CD4-positive, alpha-beta T cell (primary cell): ENCODE measurements around the gene MAN1A1. TPM values are rescaled to one million over a fixed set of nuclear protein-coding genes. Genes with fewer than 3 reads are reported as not detected.

ENCODE experiments used
- ATAC-seq: fragments of 200-7000 bp; cut with Tn5 transposase; one replicate; pipeline ENCODE4 v1.10.0; 2022; ENCODE audit warnings: mild to moderate bottlenecking; ENCODE audit not compliant: poor library complexity
- CTCF ChIA-PET: fragments of 350-600 bp; sonication (Branson Sonifier 250); formaldehyde crosslinking; loops from one replicate; lab custom pipeline; 2021; ENCODE audit warnings: antibody characterized with exemption, inconsistent platforms; lab: Charles Lee
- POLR2A ChIA-PET: fragments of 350-600 bp; sonication (Branson Sonifier 250); formaldehyde crosslinking; loops from one replicate; lab custom pipeline; 2021; ENCODE audit warnings: antibody characterized with exemption, inconsistent platforms; lab: Charles Lee
- DNase-seq, 14 experiments: peaks; one replicate each; pipeline ENCODE4 v3.0.0-alpha.2; 2013 to 2020; ENCODE audit warnings: mixed read lengths in 2 of 14
- H3K27ac ChIP-seq, 2 donors: one replicate each; pipeline versions ENCODE4 v1.5.1 to v1.7.0; 2013; ENCODE audit warnings: low read length in 2 of 2, low read depth in 1 of 2, mild to moderate bottlenecking in 1 of 2
- H3K27me3 ChIP-seq, 2 experiments: 1 replicate in 1 of 2; 2 replicates in 1 of 2; pipeline versions ENCODE4 v1.6.1 to v1.7.0; 2013; ENCODE audit warnings: low read length in 2 of 2, control low read depth in 1 of 2, mild to moderate bottlenecking in 1 of 2, moderate library complexity in 1 of 2; ENCODE audit not compliant: insufficient read depth in 2 of 2, control insufficient read depth in 1 of 2
- H3K36me3 ChIP-seq: one replicate; pipeline ENCODE4 v1.6.1; 2013; ENCODE audit warnings: low read length, control low read depth; ENCODE audit not compliant: insufficient read depth
- H3K4me1 ChIP-seq: one replicate; pipeline ENCODE4 v1.6.1; 2013; ENCODE audit warnings: low read length, control low read depth; ENCODE audit not compliant: insufficient read depth
- H3K4me3 ChIP-seq: one replicate; pipeline ENCODE4 v1.5.1; 2013; ENCODE audit warnings: mild to moderate bottlenecking, low read length, moderate library complexity
- H3K9me3 ChIP-seq, 2 experiments: 1 replicate in 1 of 2; 2 replicates in 1 of 2; pipeline versions ENCODE4 v1.6.1 to v1.7.0; 2013; ENCODE audit warnings: low read length in 2 of 2, mild to moderate bottlenecking in 2 of 2, control low read depth in 1 of 2, moderate library complexity in 1 of 2; ENCODE audit not compliant: control insufficient read depth in 1 of 2, insufficient read depth in 1 of 2
- H3K27ac Mint-ChIP-seq: one replicate; pipeline ENCODE4 v1.8.0; 2020; ENCODE audit warnings: mixed read lengths
- H3K27me3 Mint-ChIP-seq: one replicate; pipeline ENCODE4 v1.8.0; 2021; ENCODE audit warnings: mixed read lengths
- H3K36me3 Mint-ChIP-seq: one replicate; pipeline ENCODE4 v1.8.0; 2021; ENCODE audit warnings: low read depth, mixed read lengths
- H3K4me1 Mint-ChIP-seq: one replicate; pipeline ENCODE4 v1.8.0; 2021; ENCODE audit warnings: low read depth, mixed read lengths
- H3K4me3 Mint-ChIP-seq: one replicate; pipeline ENCODE4 v1.8.0; 2020; ENCODE audit warnings: mild to moderate bottlenecking, mixed read lengths
- H3K9me3 Mint-ChIP-seq: one replicate; pipeline ENCODE4 v1.8.0; 2020; ENCODE audit warnings: mixed read lengths
- CTCF ChIP-seq: fragments of 200-600 bp; IDR thresholded peaks from one replicate; pipeline ENCODE4 v1.8.0; 2022; ENCODE audit warnings: antibody characterized with exemption, mild to moderate bottlenecking
- intact Hi-C, 2 experiments: fragments of 100-400 bp; cut with DNase I in 1 of 2; cut with micrococcal nuclease in 1 of 2; formaldehyde crosslinking; loops; one replicate each; pipeline versions ENCODE4 v1.15.1 to v1.9.0; 2023 to 2025; cut with DNase I, micrococcal nuclease
- total RNA-seq, 174 experiments: library from RNA in 2 of 174; stranded (reverse) in 2 of 174; gene quantifications; one replicate each; pipeline ENCODE4 v1.2.3 and lab custom pipeline; 2021 to 2026

The MAN1A1 gene
- total RNA-seq, 2 experiments from 2014 or later, result 4.5 to 4.9 TPM

GRCh38 chr6:119273272-119274196 lies 76.0 kb downstream of the MAN1A1 start:
- Histone ChIP-seq H3K4me1 (peaks cover 11% of the 10 kb centered on the region), H3K27ac (no peak overlapping the region), H3K9me3 (peaks cover 8 to 15% of the 10 kb centered on the region in 2 experiments), H3K36me3 (no peaks in the 10 kb centered on the region), H3K4me3 (no peak overlapping the region), H3K27me3 (no peaks in the 10 kb centered on the region)
- Mint-ChIP-seq H3K4me1 (peaks cover 6% of the 10 kb centered on the region), H3K27me3 (no peaks in the 10 kb centered on the region), H3K27ac (no peak overlapping the region), H3K9me3 (peaks cover 4% of the 10 kb centered on the region), H3K36me3 (peaks cover 25% of the 10 kb centered on the region), H3K4me3 (no peak overlapping the region)
- ATAC-seq, result no peak
- POLR2A ChIA-PET, result no interaction called here
- intact Hi-C loops, result no loop called here
- no peak for TF ChIP-seq CTCF
- CTCF ChIA-PET, result no interaction called here
- DNase-seq, result no peak

- H3K27me3 Mint-ChIP-seq, result no peaks in the 10 kb centered on the region
- ChIA-PET POLR2A (no interaction called here), CTCF (no interaction called here)
- Histone ChIP-seq H3K27ac (no peak overlapping the region), H3K4me3 (no peak overlapping the region), H3K4me1 (peaks cover 18% of the 10 kb centered on the region), H3K9me3 (peaks cover 8 to 14% of the 10 kb centered on the region in 2 experiments), H3K36me3 (no peaks in the 10 kb centered on the region), H3K27me3 (no peaks in the 10 kb centered on the region)
- peaks cover 19% of the 10 kb centered on the region for H3K36me3 Mint-ChIP-seq
- H3K4me3 Mint-ChIP-seq, result no peak overlapping the region
- ATAC-seq (no peak), DNase-seq (no peak)
- intact Hi-C loops, result no loop called here
- H3K9me3 Mint-ChIP-seq, result peaks cover 4% of the 10 kb centered on the region
- H3K27ac Mint-ChIP-seq, result no peak overlapping the region
- H3K4me1 Mint-ChIP-seq, result peaks cover 27% of the 10 kb centered on the region
- no peak for TF ChIP-seq CTCF
These were observed 79.0 kb downstream of the MAN1A1 start for GRCh38 chr6:119270545-119270944.

- no peak overlapping the region for H3K4me3 ChIP-seq
- ChIA-PET POLR2A (no interaction called here), CTCF (no interaction called here)
- DNase-seq, result no peak
- peaks cover 27% of the 10 kb centered on the region for H3K4me1 Mint-ChIP-seq
- no peaks in the 10 kb centered on the region for H3K27me3 ChIP-seq
- no peaks in the 10 kb centered on the region for H3K36me3 ChIP-seq
- peaks cover 19% of the 10 kb centered on the region for H3K36me3 Mint-ChIP-seq
- no peak overlapping the region for H3K27ac ChIP-seq
- no peak overlapping the region for H3K4me3 Mint-ChIP-seq
- H3K9me3 ChIP-seq, result peaks cover 8 to 11% of the 10 kb centered on the region in 2 experiments
- peaks cover 4% of the 10 kb centered on the region for H3K9me3 Mint-ChIP-seq
- ATAC-seq, result no peak
- H3K4me1 ChIP-seq, result peaks cover 18% of the 10 kb centered on the region
- no peak for TF ChIP-seq CTCF
- intact Hi-C loops, result no loop called here
- no peak overlapping the region for H3K27ac Mint-ChIP-seq
- no peaks in the 10 kb centered on the region for H3K27me3 Mint-ChIP-seq
These were observed 80.1 kb downstream of the MAN1A1 start for GRCh38 chr6:119269266-119270103.
